GM12865 (cell line): ENCODE data around the gene ATRN.
"Not testable (repeated sequence)": the region's sequence is repeated elsewhere in the genome, so short reads cannot be mapped to it uniquely, and the experiment has no call there.

Experiments
- DNase-seq: peaks from one replicate; pipeline ENCODE4 v3.0.0; 2010; ENCODE audit warnings: low read depth
- H3K4me3 ChIP-seq: 2 replicates; pipeline ENCODE4 v1.5.1; 2011; ENCODE audit warnings: mild to moderate bottlenecking, low read depth, low read length, control low read depth
- CTCF ChIP-seq: IDR thresholded peaks from 2 replicates; pipeline ENCODE4 v1.5.1; 2011; ENCODE audit warnings: low read length, control low read depth, low read depth, inconsistent platforms; ENCODE audit not compliant: insufficient read depth; ENCODE audit errors: missing control alignments

The ATRN gene

GRCh38 chr20:3611901-3612300 lies 141.1 kb downstream of the ATRN start:
- DNase-seq = no peak
- H3K4me3 ChIP-seq = no peak overlapping the region
- no peak for TF ChIP-seq CTCF

- DNase-seq = no peak
- TF ChIP-seq CTCF = no peak
- H3K4me3 ChIP-seq = no peak overlapping the region
Measured at GRCh38 chr20:3612795-3613572, 142.2 kb downstream of the ATRN start.

- TF ChIP-seq CTCF = no peak
- H3K4me3 ChIP-seq = no peak overlapping the region
- no peak for DNase-seq
Measured at GRCh38 chr20:3613821-3614440, 143.1 kb downstream of the ATRN start.

- H3K4me3 ChIP-seq = no peak overlapping the region
- DNase-seq = no peak
- no peak for TF ChIP-seq CTCF
Measured at GRCh38 chr20:3614466-3614865, 143.6 kb downstream of the ATRN start.

- H3K4me3 ChIP-seq, DNase-seq: not testable (repeated sequence)
Measured at GRCh38 chr20:3615171-3615840, 144.5 kb downstream of the ATRN start.

- no peak for TF ChIP-seq CTCF
- H3K4me3 ChIP-seq = no peak overlapping the region
- DNase-seq = no peak
Measured at GRCh38 chr20:3616250-3616649, 145.4 kb downstream of the ATRN start.

GRCh38 chr20:3621111-3621510 lies 150.3 kb downstream of the ATRN start:
- TF ChIP-seq CTCF = no peak
- DNase-seq = no peak
- no peak overlapping the region for H3K4me3 ChIP-seq
